ENCODE data around the gene RBP7. TPM values are rescaled to one million over a fixed set of nuclear protein-coding genes. Genes with fewer than 3 reads are reported as not detected.
"Not testable (repeated sequence)": the region's sequence is repeated elsewhere in the genome, so short reads cannot be mapped to it uniquely, and the experiment has no call there.

Gene RBP7
- total and polyA plus RNA-seq, 7 experiments from 2014 or later = 2.2 to 18.4 TPM; not detected in 5

GRCh38 chr1:10014016-10014415, 17.0 kb downstream of the RBP7 start:
- H3K4me1 ChIP-seq (ENCODE audit: control insufficient read depth in 2 of 2, insufficient read depth in 2 of 2, low read length in 2 of 2) = no peaks in the 10 kb centered on the region
- peaks cover 0 to 6% (median 0%) of the 10 kb centered on the region in 7 donors for H3K4me1 Mint-ChIP-seq
- intact Hi-C loops (cut with micrococcal nuclease) = no loop called here
- H3K27me3 Mint-ChIP-seq = peaks cover 0 to 3% (median 0%) of the 10 kb centered on the region in 5 donors
- CTCF ChIA-PET = no interaction called here
- no peak for DNase-seq
- ATAC-seq = no peak
- H3K27ac Mint-ChIP-seq = no peak overlapping the region
- no peak overlapping the region for H3K4me3 Mint-ChIP-seq
- H3K27ac ChIP-seq (ENCODE audit: low read depth, low read length) = no peak overlapping the region
- H3K36me3 Mint-ChIP-seq = no peaks in the 10 kb centered on the region
- H3K27me3 ChIP-seq (ENCODE audit: control insufficient read depth in 2 of 2, insufficient read depth in 2 of 2, low read length in 2 of 2) = no peaks in the 10 kb centered on the region
- H3K9me3 ChIP-seq (ENCODE audit: control insufficient read depth in 2 of 3, low read length in 3 of 3) = no peaks in the 10 kb centered on the region
- no peak overlapping the region for H3K4me3 ChIP-seq (ENCODE audit: low read length)
- no peaks in the 10 kb centered on the region for H3K36me3 ChIP-seq (ENCODE audit: control insufficient read depth in 2 of 3, insufficient read depth in 3 of 3, low read length in 3 of 3)
- no peaks in the 10 kb centered on the region for H3K9me3 Mint-ChIP-seq
- POLR2A ChIA-PET = no interaction called here

GRCh38 chr1:10019561-10019960, 22.5 kb downstream of the RBP7 start:
- H3K27ac Mint-ChIP-seq = no peak overlapping the region
- intact Hi-C loops (cut with micrococcal nuclease) = no loop called here

GRCh38 chr1:10020086-10020485, 23.1 kb downstream of the RBP7 start:
- H3K36me3 ChIP-seq (ENCODE audit: control insufficient read depth in 2 of 3, insufficient read depth in 3 of 3, low read length in 3 of 3) = no peaks in the 10 kb centered on the region
- Mint-ChIP-seq H3K4me1 (peaks cover 0 to 7% (median 0%) of the 10 kb centered on the region in 7 donors), H3K36me3 (no peaks in the 10 kb centered on the region), H3K9me3 (no peaks in the 10 kb centered on the region), H3K27ac (no peak overlapping the region), H3K27me3 (no peaks in the 10 kb centered on the region), H3K4me3 (no peak overlapping the region)
- DNase-seq (no peak), ATAC-seq (no peak)
- no peak overlapping the region for H3K4me3 ChIP-seq (ENCODE audit: low read length)
- ChIA-PET CTCF (no interaction called here), POLR2A (no interaction called here)
- intact Hi-C loops (cut with micrococcal nuclease) = no loop called here
- no peaks in the 10 kb centered on the region for H3K4me1 ChIP-seq (ENCODE audit: control insufficient read depth in 2 of 2, insufficient read depth in 2 of 2, low read length in 2 of 2)
- no peaks in the 10 kb centered on the region for H3K27me3 ChIP-seq (ENCODE audit: control insufficient read depth in 2 of 2, insufficient read depth in 2 of 2, low read length in 2 of 2)
- no peak overlapping the region for H3K27ac ChIP-seq (ENCODE audit: low read depth, low read length)
- no peaks in the 10 kb centered on the region for H3K9me3 ChIP-seq (ENCODE audit: control insufficient read depth in 2 of 3, low read length in 3 of 3)

More at GRCh38 chr1:10019561-10019960, 22.5 kb downstream of the RBP7 start:
- Histone ChIP-seq H3K27ac (ENCODE audit: low read depth, low read length) (no peak overlapping the region), H3K4me3 (ENCODE audit: low read length) (no peak overlapping the region), H3K27me3 (ENCODE audit: control insufficient read depth in 2 of 2, insufficient read depth in 2 of 2, low read length in 2 of 2) (no peaks in the 10 kb centered on the region), H3K36me3 (ENCODE audit: control insufficient read depth in 2 of 3, insufficient read depth in 3 of 3, low read length in 3 of 3) (no peaks in the 10 kb centered on the region), H3K9me3 (ENCODE audit: control insufficient read depth in 2 of 3, low read length in 3 of 3) (no peaks in the 10 kb centered on the region), H3K4me1 (ENCODE audit: control insufficient read depth in 2 of 2, insufficient read depth in 2 of 2, low read length in 2 of 2) (no peaks in the 10 kb centered on the region)
- ATAC-seq (no peak), DNase-seq (no peak)
- Mint-ChIP-seq H3K4me1 (peaks cover 0 to 7% (median 0%) of the 10 kb centered on the region in 7 donors), H3K36me3 (no peaks in the 10 kb centered on the region), H3K27me3 (no peaks in the 10 kb centered on the region), H3K4me3 (no peak overlapping the region), H3K9me3 (no peaks in the 10 kb centered on the region)
- ChIA-PET CTCF (no interaction called here), POLR2A (no interaction called here)

GRCh38 chr1:10020678-10021077, 23.6 kb downstream of the RBP7 start:
- H3K36me3 ChIP-seq (ENCODE audit: control insufficient read depth in 2 of 3, insufficient read depth in 3 of 3, low read length in 3 of 3); H3K27me3 ChIP-seq (ENCODE audit: control insufficient read depth in 2 of 2, insufficient read depth in 2 of 2, low read length in 2 of 2); H3K27me3 Mint-ChIP-seq; DNase-seq; H3K36me3 Mint-ChIP-seq; H3K9me3 Mint-ChIP-seq; POLR2A ChIA-PET; H3K9me3 ChIP-seq (ENCODE audit: control insufficient read depth in 2 of 3, low read length in 3 of 3); ATAC-seq; H3K27ac Mint-ChIP-seq; H3K4me3 Mint-ChIP-seq; H3K27ac ChIP-seq (ENCODE audit: low read depth, low read length); H3K4me1 Mint-ChIP-seq; H3K4me3 ChIP-seq (ENCODE audit: low read length); H3K4me1 ChIP-seq (ENCODE audit: control insufficient read depth in 2 of 2, insufficient read depth in 2 of 2, low read length in 2 of 2); intact Hi-C loops (cut with micrococcal nuclease): not testable (repeated sequence)
- CTCF ChIA-PET = interaction anchor here (0.6 kb wide), 1 partner anchor 33 kb away, joined by 4 read pairs; no protein-coding TSS in a partner anchor

- H3K4me3 Mint-ChIP-seq; H3K27ac Mint-ChIP-seq; DNase-seq; H3K27me3 Mint-ChIP-seq; intact Hi-C loops (cut with micrococcal nuclease); ATAC-seq; H3K36me3 Mint-ChIP-seq; H3K9me3 ChIP-seq (ENCODE audit: control insufficient read depth in 2 of 3, low read length in 3 of 3); H3K9me3 Mint-ChIP-seq; H3K27ac ChIP-seq (ENCODE audit: low read depth, low read length); H3K27me3 ChIP-seq (ENCODE audit: control insufficient read depth in 2 of 2, insufficient read depth in 2 of 2, low read length in 2 of 2); H3K36me3 ChIP-seq (ENCODE audit: control insufficient read depth in 2 of 3, insufficient read depth in 3 of 3, low read length in 3 of 3); H3K4me1 ChIP-seq (ENCODE audit: control insufficient read depth in 2 of 2, insufficient read depth in 2 of 2, low read length in 2 of 2); H3K4me3 ChIP-seq (ENCODE audit: low read length); H3K4me1 Mint-ChIP-seq; CTCF ChIA-PET; POLR2A ChIA-PET: not testable (repeated sequence)
Observed at GRCh38 chr1:10021992-10022391, 25.0 kb downstream of the RBP7 start.

- H3K4me1 Mint-ChIP-seq = peaks cover 0 to 7% (median 0%) of the 10 kb centered on the region in 7 donors
- intact Hi-C loops (cut with micrococcal nuclease) = no loop called here
Observed at GRCh38 chr1:10022656-10023055, 25.6 kb downstream of the RBP7 start.

GRCh38 chr1:10025354-10025753, 28.3 kb downstream of the RBP7 start:
- no peaks in the 10 kb centered on the region for H3K27me3 ChIP-seq (ENCODE audit: control insufficient read depth in 2 of 2, insufficient read depth in 2 of 2, low read length in 2 of 2)
- POLR2A ChIA-PET = no interaction called here
- CTCF ChIA-PET = no interaction called here
- intact Hi-C loops (cut with micrococcal nuclease) = no loop called here
- no peaks in the 10 kb centered on the region for H3K36me3 ChIP-seq (ENCODE audit: control insufficient read depth in 2 of 3, insufficient read depth in 3 of 3, low read length in 3 of 3)
- Mint-ChIP-seq H3K9me3 (no peaks in the 10 kb centered on the region), H3K36me3 (no peaks in the 10 kb centered on the region), H3K4me1 (peaks cover 0 to 2% (median 0%) of the 10 kb centered on the region in 7 donors), H3K27me3 (no peaks in the 10 kb centered on the region), H3K27ac (no peak overlapping the region), H3K4me3 (no peak overlapping the region)
- no peak overlapping the region for H3K4me3 ChIP-seq (ENCODE audit: low read length)
- H3K9me3 ChIP-seq (ENCODE audit: control insufficient read depth in 2 of 3, low read length in 3 of 3) = no peaks in the 10 kb centered on the region
- H3K27ac ChIP-seq (ENCODE audit: low read depth, low read length) = no peak overlapping the region
- DNase-seq (no peak), ATAC-seq (no peak)
- H3K4me1 ChIP-seq (ENCODE audit: control insufficient read depth in 2 of 2, insufficient read depth in 2 of 2, low read length in 2 of 2) = no peaks in the 10 kb centered on the region

More at GRCh38 chr1:10022656-10023055, 25.6 kb downstream of the RBP7 start:
- Mint-ChIP-seq H3K36me3 (no peaks in the 10 kb centered on the region), H3K27ac (no peak overlapping the region), H3K9me3 (no peaks in the 10 kb centered on the region), H3K27me3 (no peaks in the 10 kb centered on the region), H3K4me3 (no peak overlapping the region)
- no peak overlapping the region for H3K4me3 ChIP-seq (ENCODE audit: low read length)
- no peaks in the 10 kb centered on the region for H3K36me3 ChIP-seq (ENCODE audit: control insufficient read depth in 2 of 3, insufficient read depth in 3 of 3, low read length in 3 of 3)
- no peaks in the 10 kb centered on the region for H3K4me1 ChIP-seq (ENCODE audit: control insufficient read depth in 2 of 2, insufficient read depth in 2 of 2, low read length in 2 of 2)
- H3K9me3 ChIP-seq (ENCODE audit: control insufficient read depth in 2 of 3, low read length in 3 of 3) = no peaks in the 10 kb centered on the region
- ATAC-seq (no peak), DNase-seq (no peak)
- no peaks in the 10 kb centered on the region for H3K27me3 ChIP-seq (ENCODE audit: control insufficient read depth in 2 of 2, insufficient read depth in 2 of 2, low read length in 2 of 2)
- no peak overlapping the region for H3K27ac ChIP-seq (ENCODE audit: low read depth, low read length)
- ChIA-PET CTCF (no interaction called here), POLR2A (no interaction called here)

All from naive thymus-derived CD4-positive, alpha-beta T cell (primary cell).